Hepatocyte (in vitro differentiated cells): ENCODE results near the gene SYNDIG1.

Source experiments
- EZH2 ChIP-seq: fragments of 200-600 bp; sonication (generic); IDR thresholded peaks from 2 replicates; pipeline ENCODE4 v1.6.1; 2016; ENCODE audit warnings: antibody characterized with exemption, mild to moderate bottlenecking, borderline replicate concordance
- EZH2phosphoT487 ChIP-seq: fragments of 200-600 bp; sonication (generic); IDR thresholded peaks from one replicate; pipeline ENCODE4 v1.6.1; 2018; ENCODE audit warnings: antibody characterized with exemption, mild to moderate bottlenecking, low read depth, moderate library complexity; ENCODE audit not compliant: unreplicated experiment, severe bottlenecking
- TF ChIP-seq, protein P1 (sequence below): fragments of 200-600 bp; sonication (generic); IDR thresholded peaks from 2 replicates; pipeline ENCODE4 v1.5.1; 2016; ENCODE audit warnings: antibody characterized with exemption, mild to moderate bottlenecking; ENCODE audit not compliant: poor library complexity

DNA sequence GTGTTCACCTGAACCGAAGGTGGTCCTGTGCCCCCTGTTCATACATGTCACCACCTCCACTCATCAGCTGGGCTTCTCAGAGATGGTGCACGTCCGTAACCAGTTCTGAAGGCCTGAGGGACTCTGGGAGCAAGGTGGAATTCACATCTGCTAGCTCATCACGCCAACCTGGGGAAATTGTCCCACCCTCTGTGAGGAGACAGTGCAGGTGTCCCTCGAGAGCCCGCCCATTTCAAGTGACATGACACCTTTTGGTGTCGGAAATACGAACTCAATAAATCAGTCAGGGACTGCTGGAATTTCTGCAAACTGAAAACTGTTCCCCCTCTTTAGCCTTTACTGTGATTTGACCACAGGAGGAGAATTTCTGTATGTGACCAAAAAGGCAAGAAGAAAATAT, 99.4 kb downstream of the SYNDIG1 start:
- TF ChIP-seq, protein P1, sequence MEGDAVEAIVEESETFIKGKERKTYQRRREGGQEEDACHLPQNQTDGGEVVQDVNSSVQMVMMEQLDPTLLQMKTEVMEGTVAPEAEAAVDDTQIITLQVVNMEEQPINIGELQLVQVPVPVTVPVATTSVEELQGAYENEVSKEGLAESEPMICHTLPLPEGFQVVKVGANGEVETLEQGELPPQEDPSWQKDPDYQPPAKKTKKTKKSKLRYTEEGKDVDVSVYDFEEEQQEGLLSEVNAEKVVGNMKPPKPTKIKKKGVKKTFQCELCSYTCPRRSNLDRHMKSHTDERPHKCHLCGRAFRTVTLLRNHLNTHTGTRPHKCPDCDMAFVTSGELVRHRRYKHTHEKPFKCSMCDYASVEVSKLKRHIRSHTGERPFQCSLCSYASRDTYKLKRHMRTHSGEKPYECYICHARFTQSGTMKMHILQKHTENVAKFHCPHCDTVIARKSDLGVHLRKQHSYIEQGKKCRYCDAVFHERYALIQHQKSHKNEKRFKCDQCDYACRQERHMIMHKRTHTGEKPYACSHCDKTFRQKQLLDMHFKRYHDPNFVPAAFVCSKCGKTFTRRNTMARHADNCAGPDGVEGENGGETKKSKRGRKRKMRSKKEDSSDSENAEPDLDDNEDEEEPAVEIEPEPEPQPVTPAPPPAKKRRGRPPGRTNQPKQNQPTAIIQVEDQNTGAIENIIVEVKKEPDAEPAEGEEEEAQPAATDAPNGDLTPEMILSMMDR: no peak
- no peak for TF ChIP-seq EZH2
- TF ChIP-seq EZH2phosphoT487: no peak
